GM12864 (cell line): ENCODE results near the gene ZNF841.
A peak's percentile ranks its signal among the peaks of the same experiment; 100 is the strongest.
"Not testable (repeated sequence)": the region's sequence is repeated elsewhere in the genome, so short reads cannot be mapped to it uniquely, and the experiment has no call there.

Experiments used
- DNase-seq: peaks from one replicate; pipeline ENCODE4 v3.0.0-alpha.2; 2011; ENCODE audit warnings: low read depth
- H3K4me3 ChIP-seq: 2 replicates; pipeline ENCODE4 v1.5.1; 2011; ENCODE audit warnings: mild to moderate bottlenecking, low read depth, low read length, control low read depth
- TF ChIP-seq, protein P1 (sequence below): IDR thresholded peaks from 2 replicates; pipeline ENCODE4 v1.5.1; 2011; ENCODE audit warnings: low read depth, mild to moderate bottlenecking, moderate library complexity, low read length, control low read depth, inconsistent platforms; ENCODE audit errors: missing control alignments

The ZNF841 gene

GRCh38 chr19:52028780-52029123 lies 66.8 kb downstream of the ZNF841 start:
- TF ChIP-seq, protein P1, sequence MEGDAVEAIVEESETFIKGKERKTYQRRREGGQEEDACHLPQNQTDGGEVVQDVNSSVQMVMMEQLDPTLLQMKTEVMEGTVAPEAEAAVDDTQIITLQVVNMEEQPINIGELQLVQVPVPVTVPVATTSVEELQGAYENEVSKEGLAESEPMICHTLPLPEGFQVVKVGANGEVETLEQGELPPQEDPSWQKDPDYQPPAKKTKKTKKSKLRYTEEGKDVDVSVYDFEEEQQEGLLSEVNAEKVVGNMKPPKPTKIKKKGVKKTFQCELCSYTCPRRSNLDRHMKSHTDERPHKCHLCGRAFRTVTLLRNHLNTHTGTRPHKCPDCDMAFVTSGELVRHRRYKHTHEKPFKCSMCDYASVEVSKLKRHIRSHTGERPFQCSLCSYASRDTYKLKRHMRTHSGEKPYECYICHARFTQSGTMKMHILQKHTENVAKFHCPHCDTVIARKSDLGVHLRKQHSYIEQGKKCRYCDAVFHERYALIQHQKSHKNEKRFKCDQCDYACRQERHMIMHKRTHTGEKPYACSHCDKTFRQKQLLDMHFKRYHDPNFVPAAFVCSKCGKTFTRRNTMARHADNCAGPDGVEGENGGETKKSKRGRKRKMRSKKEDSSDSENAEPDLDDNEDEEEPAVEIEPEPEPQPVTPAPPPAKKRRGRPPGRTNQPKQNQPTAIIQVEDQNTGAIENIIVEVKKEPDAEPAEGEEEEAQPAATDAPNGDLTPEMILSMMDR: no peak
- no peak for DNase-seq
- H3K4me3 ChIP-seq: peak overlapping the region; percentile 97

- peak within 1 kb of the TSS; percentile 97 for H3K4me3 ChIP-seq
- TF ChIP-seq, protein P1: no peak
- DNase-seq: peak; percentile 56
Observed at GRCh38 chr19:52028027-52028779, 67.4 kb downstream of the ZNF841 start, which contains the start of gene ZNF614. TSS of gene ZNF614 (minus strand) at chr19:52028379. CDS start at chr19:52025745, 2,634 bp downstream.

DNA sequence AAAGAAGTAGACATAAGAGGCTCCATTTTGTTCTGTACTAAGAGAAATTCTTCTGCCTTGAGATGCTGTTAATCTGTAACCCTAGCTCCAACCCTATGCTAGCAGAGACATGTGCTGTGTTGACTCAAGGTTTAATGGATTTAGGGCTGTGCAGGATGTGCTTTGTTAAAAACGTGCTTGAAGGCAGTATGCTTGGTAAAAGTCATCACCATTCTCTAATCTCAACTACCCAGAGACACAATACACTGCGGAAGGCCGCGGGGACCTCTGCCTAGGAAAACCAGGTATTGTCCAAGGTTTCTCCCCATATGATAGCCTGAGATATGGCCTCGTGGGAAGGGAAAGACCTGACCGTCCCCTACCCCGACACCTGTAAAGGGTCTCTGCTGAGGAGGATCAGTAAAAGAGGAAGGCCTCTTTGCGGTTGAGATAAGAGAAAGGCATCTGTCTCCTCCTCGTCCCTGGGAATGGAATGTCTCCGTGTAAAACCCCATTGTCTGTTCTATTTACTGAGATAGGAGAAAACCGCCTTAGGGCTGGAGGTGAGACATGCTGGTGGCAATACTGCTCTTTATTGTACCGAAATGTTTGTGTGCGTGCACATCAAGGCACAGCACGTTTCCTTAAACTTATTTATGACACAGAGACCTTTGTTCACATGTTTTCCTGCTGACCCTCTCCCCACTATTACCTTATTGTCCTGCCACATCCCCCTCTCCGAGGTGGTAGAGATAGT lies 69.1 kb downstream of the ZNF841 start:
- not testable (repeated sequence) for DNase-seq, H3K4me3 ChIP-seq

DNA sequence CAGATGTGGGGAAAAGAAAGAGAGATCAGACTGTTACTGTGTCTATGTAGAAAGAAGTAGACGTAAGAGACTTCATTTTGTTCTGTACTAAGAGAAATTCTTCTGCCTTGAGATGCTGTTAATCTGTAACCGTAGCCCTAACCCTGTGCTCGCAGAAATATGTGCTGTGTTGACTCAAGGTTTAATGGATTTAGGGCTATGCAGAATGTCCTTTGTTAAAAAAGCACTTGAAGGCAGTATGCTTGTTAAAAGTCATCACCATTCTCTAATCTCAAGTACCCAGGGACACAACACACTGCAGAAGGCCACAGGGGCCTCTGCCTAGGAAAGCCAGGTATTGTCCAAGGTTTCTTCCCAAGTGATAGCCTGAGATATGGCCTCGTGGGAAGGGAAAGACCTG lies 71.1 kb downstream of the ZNF841 start:
- H3K4me3 ChIP-seq, DNase-seq: not testable (repeated sequence)

DNA sequence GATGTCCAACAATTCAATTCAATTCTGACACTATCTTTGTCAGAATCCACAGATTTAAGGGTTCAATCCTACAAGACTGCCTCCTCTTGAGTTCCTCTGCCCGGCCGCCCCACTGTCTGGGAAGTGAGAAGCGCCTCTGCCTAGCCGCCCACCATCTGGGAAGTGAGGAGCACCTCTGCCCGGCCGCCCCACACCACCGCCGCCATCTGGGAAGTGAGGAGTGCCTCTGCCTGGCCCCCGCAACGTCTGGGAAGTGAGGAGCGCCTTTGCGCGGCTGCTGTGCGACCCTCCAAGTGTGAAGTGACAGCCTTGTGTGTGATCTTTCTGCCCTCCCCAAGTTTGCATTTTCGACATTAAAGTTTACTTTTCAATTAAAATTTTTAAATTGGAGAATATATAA lies 73.4 kb downstream of the ZNF841 start:
- TF ChIP-seq, protein P1: no peak
- no peak overlapping the region for H3K4me3 ChIP-seq
- no peak for DNase-seq

DNA sequence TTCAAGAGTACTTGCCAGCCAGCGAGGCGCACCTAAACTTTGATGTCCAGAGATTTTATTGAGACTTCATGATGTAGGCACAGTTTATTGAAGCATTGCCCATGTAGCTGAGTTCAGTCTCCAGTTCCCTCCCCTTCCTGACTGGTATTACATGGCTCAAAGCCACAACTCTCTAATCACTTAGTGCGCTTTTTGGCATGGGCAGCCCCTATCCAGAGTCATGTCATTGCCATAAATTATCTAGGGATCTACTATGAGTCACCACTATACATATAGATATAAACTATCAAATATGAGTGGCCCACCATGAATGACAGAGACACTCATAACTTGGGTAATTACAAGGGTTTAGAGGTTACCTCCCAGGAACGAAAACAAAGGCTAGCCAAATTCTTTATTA lies 75.1 kb downstream of the ZNF841 start:
- no peak overlapping the region for H3K4me3 ChIP-seq
- DNase-seq: no peak
- TF ChIP-seq, protein P1: no peak
